ENCODE measurements around the gene PRELID3B. TPM values are rescaled to one million over a fixed set of nuclear protein-coding genes. Genes with fewer than 3 reads are reported as not detected.

The PRELID3B gene
- total and polyA plus RNA-seq, 2 of the 13 experiments (the other 11 are each of a cell fraction or from before 2014, with no cell fraction given): 23.3 to 42.6 TPM

GRCh38 chr20:59078231-59078630, 35.6 kb upstream of the PRELID3B start (continued):
- TF ChIP-seq TFDP2 (CRISPR knock-in tag; IDR thresholded peaks at IDR 0.05): no peak
- no peak for TF ChIP-seq ZNF296 (CRISPR knock-in tag; conservative IDR thresholded peaks at IDR 0.05)
- no peak for TF ChIP-seq ZKSCAN8 (CRISPR knock-in tag; IDR thresholded peaks at IDR 0.05; ENCODE audit: borderline replicate concordance)
- no peak for TF ChIP-seq HMG20B (CRISPR knock-in tag; conservative IDR thresholded peaks at IDR 0.05)

DNA sequence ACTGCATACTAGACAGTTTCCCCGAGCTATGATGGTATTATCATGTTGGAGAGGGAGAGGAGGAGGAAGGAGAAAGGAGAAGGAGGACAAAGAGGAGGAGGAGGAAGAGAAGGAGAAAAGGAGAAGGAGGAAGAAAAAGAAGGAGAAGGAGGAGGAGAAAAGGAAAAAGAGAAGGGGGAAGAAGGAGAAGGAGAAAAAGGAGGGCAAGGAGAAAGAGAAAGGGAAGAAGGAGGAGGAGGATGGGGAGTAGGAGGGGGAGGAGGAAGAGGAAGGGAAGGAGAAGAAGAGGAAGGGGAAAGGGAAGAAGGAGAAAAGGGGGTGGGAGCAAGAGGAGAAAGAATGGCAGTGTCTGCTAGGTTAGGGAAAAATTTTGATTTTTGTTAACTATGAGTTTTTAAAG, 35.1 kb upstream of the PRELID3B start:
- no peak overlapping the region for H3K4me3 ChIP-seq (replicated peaks in 1 of 3; ENCODE audit: insufficient read depth in 1 of 3, low read depth in 2 of 3, low read length in 3 of 3)
- CTCF ChIA-PET (ENCODE audit: low intra/inter-chr PET ratio, low total read pairs): no interaction called here
- DNase-seq (ENCODE audit: low spot score) (no peak), ATAC-seq (no peak), FAIRE-seq (no peak)
- no peak overlapping the region for H3K4me2 ChIP-seq (ENCODE audit: low read depth, low read length)
- no peaks in the 10 kb centered on the region for H3K36me3 ChIP-seq (replicated peaks in 1 of 2; ENCODE audit: control insufficient read depth in 1 of 2, insufficient read depth in 2 of 2, low read length in 2 of 2)
- H3K4me1 ChIP-seq (ENCODE audit: insufficient read depth, low read length): no peaks in the 10 kb centered on the region
- no peaks in the 10 kb centered on the region for H3K9me3 ChIP-seq (ENCODE audit: low read length)
- intact Hi-C loops (cut with micrococcal nuclease; ENCODE audit: unreplicated experiment) (no loop called here), in situ Hi-C loops (cut with HindIII; ENCODE audit: extremely low pct_ligation_motif_present, low pct_unique_long_range_greater_than_20kb) (no loop called here)
- 2% methylated on average over 1 of the region's 1 CpG for WGBS (ENCODE audit: low lambda C conversion rate)
- H3K27ac ChIP-seq (ENCODE audit: extremely low read length, insufficient read depth, low read length): no peak overlapping the region
- POLR2A ChIA-PET: no interaction called here
- BruUV-seq (replicated peaks): no TSS peak
- H3K79me2 ChIP-seq (ENCODE audit: insufficient read depth, low read length): no peaks in the 10 kb centered on the region
- H3K9ac ChIP-seq (ENCODE audit: insufficient read depth, low read depth, low read length): no peak overlapping the region
- H3K27me3 ChIP-seq (ENCODE audit: control insufficient read depth in 1 of 2, insufficient read depth in 2 of 2, low read length in 2 of 2): peaks cover 2 to 41% of the 10 kb centered on the region in 2 experiments; a peak in 4 of 5 replicates
- H2AFZ ChIP-seq (ENCODE audit: low read length): no peak overlapping the region
- no peaks in the 10 kb centered on the region for H4K20me1 ChIP-seq (ENCODE audit: insufficient read depth, low read length)
- TF ChIP-seq, protein P1, sequence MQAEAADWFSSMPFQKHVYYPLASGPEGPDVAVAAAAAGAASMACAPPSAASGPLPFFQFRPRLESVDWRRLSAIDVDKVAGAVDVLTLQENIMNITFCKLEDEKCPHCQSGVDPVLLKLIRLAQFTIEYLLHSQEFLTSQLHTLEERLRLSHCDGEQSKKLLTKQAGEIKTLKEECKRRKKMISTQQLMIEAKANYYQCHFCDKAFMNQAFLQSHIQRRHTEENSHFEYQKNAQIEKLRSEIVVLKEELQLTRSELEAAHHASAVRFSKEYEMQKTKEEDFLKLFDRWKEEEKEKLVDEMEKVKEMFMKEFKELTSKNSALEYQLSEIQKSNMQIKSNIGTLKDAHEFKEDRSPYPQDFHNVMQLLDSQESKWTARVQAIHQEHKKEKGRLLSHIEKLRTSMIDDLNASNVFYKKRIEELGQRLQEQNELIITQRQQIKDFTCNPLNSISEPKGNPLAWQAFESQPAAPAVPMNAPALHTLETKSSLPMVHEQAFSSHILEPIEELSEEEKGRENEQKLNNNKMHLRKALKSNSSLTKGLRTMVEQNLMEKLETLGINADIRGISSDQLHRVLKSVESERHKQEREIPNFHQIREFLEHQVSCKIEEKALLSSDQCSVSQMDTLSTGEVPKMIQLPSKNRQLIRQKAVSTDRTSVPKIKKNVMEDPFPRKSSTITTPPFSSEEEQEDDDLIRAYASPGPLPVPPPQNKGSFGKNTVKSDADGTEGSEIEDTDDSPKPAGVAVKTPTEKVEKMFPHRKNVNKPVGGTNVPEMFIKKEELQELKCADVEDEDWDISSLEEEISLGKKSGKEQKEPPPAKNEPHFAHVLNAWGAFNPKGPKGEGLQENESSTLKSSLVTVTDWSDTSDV (CRISPR knock-in tag; IDR thresholded peaks at IDR 0.05): no peak
- no peak for TF ChIP-seq ZNF354B (CRISPR knock-in tag; IDR thresholded peaks at IDR 0.05)
- peak; percentile 79; the same call in 1 of the 2 replicates for TF ChIP-seq ATM (IDR thresholded peaks at IDR 0.05; ENCODE audit: borderline replicate concordance)
- TF ChIP-seq, protein P2, sequence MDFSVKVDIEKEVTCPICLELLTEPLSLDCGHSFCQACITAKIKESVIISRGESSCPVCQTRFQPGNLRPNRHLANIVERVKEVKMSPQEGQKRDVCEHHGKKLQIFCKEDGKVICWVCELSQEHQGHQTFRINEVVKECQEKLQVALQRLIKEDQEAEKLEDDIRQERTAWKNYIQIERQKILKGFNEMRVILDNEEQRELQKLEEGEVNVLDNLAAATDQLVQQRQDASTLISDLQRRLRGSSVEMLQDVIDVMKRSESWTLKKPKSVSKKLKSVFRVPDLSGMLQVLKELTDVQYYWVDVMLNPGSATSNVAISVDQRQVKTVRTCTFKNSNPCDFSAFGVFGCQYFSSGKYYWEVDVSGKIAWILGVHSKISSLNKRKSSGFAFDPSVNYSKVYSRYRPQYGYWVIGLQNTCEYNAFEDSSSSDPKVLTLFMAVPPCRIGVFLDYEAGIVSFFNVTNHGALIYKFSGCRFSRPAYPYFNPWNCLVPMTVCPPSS (IDR thresholded peaks at IDR 0.05): 0 out of 2 replicates have a peak, but pooled peaks have one; percentile 91
- TF ChIP-seq, protein P3, sequence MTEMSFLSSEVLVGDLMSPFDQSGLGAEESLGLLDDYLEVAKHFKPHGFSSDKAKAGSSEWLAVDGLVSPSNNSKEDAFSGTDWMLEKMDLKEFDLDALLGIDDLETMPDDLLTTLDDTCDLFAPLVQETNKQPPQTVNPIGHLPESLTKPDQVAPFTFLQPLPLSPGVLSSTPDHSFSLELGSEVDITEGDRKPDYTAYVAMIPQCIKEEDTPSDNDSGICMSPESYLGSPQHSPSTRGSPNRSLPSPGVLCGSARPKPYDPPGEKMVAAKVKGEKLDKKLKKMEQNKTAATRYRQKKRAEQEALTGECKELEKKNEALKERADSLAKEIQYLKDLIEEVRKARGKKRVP (CRISPR knock-in tag; IDR thresholded peaks at IDR 0.05): no peak
- peak; percentile 27 for TF ChIP-seq ZNF282 (IDR thresholded peaks at IDR 0.05; ENCODE audit: partially characterized antibody)
- TF ChIP-seq ZNF18 (CRISPR knock-in tag; IDR thresholded peaks at IDR 0.05; ENCODE audit: insufficient replicate concordance): no peak
- no peak for TF ChIP-seq KMT2B (CRISPR knock-in tag; IDR thresholded peaks at IDR 0.05)
- no peak for TF ChIP-seq ZNF724P (CRISPR knock-in tag; IDR thresholded peaks at IDR 0.05; ENCODE audit: borderline replicate concordance)

All from HepG2 (cell line).